ENCODE results near the gene GALNS.

GALNS gene

GRCh38 chr16:88820385-88821025 lies 36.2 kb downstream of the GALNS start:
- in situ Hi-C loops (cut with MboI; ENCODE audit: low sequenced_read_pairs) = no loop called here

GRCh38 chr16:88819126-88819525 lies 37.6 kb downstream of the GALNS start:
- in situ Hi-C loops (cut with MboI; ENCODE audit: low sequenced_read_pairs) = no loop called here

GRCh38 chr16:88818575-88818874 lies 38.2 kb downstream of the GALNS start:
- in situ Hi-C loops (cut with MboI; ENCODE audit: low sequenced_read_pairs) = no loop called here

- in situ Hi-C loops (cut with MboI; ENCODE audit: low sequenced_read_pairs) = no loop called here
Observed at GRCh38 chr16:88817785-88818574, 38.8 kb downstream of the GALNS start.

- in situ Hi-C loops (cut with MboI; ENCODE audit: low sequenced_read_pairs) = no loop called here
Observed at GRCh38 chr16:88816736-88817535, 39.8 kb downstream of the GALNS start.

GRCh38 chr16:88815901-88816589 lies 40.7 kb downstream of the GALNS start:
- in situ Hi-C loops (cut with MboI; ENCODE audit: low sequenced_read_pairs) = no loop called here

GRCh38 chr16:88815227-88815626 lies 41.5 kb downstream of the GALNS start:
- in situ Hi-C loops (cut with MboI; ENCODE audit: low sequenced_read_pairs) = no loop called here

- in situ Hi-C loops (cut with MboI; ENCODE audit: low sequenced_read_pairs) = no loop called here
Observed at GRCh38 chr16:88814144-88814502, 42.6 kb downstream of the GALNS start.

- in situ Hi-C loops (cut with MboI; ENCODE audit: low sequenced_read_pairs) = no loop called here
Observed at GRCh38 chr16:88813269-88814143, 43.2 kb downstream of the GALNS start.

GRCh38 chr16:88812513-88813268 lies 44.1 kb downstream of the GALNS start:
- in situ Hi-C loops (cut with MboI; ENCODE audit: low sequenced_read_pairs) = no loop called here

- in situ Hi-C loops (cut with MboI; ENCODE audit: low sequenced_read_pairs) = no loop called here
Observed at GRCh38 chr16:88811769-88812512, 44.8 kb downstream of the GALNS start, which contains the start of gene APRT. APRT (minus strand) TSS chr16:88811928; CDS start chr16:88811899, 29 bp downstream.

GRCh38 chr16:88810912-88811768 lies 45.6 kb downstream of the GALNS start:
- in situ Hi-C loops (cut with MboI; ENCODE audit: low sequenced_read_pairs) = no loop called here

GRCh38 chr16:88810166-88810911 lies 46.4 kb downstream of the GALNS start:
- in situ Hi-C loops (cut with MboI; ENCODE audit: low sequenced_read_pairs) = no loop called here

- in situ Hi-C loops (cut with MboI; ENCODE audit: low sequenced_read_pairs) = no loop called here
Observed at GRCh38 chr16:88809676-88810165, 47.0 kb downstream of the GALNS start.

- in situ Hi-C loops (cut with MboI; ENCODE audit: low sequenced_read_pairs) = no loop called here
Observed at GRCh38 chr16:88809068-88809675, 47.6 kb downstream of the GALNS start.

GRCh38 chr16:88807626-88808453 lies 48.9 kb downstream of the GALNS start:
- in situ Hi-C loops (cut with MboI; ENCODE audit: low sequenced_read_pairs) = no loop called here
